ENCODE results near the gene BNIP2. TPM values are rescaled to one million over a fixed set of nuclear protein-coding genes. Genes with fewer than 3 reads are reported as not detected.

Gene BNIP2
- total RNA-seq, 1 experiment from 2014 or later: 53.1 TPM

- H3K9ac ChIP-seq (ENCODE audit: low read length): no peak overlapping the region
- DNase-seq (ENCODE audit: low read depth, low spot score): no peak
- no peak overlapping the region for H3K4me3 ChIP-seq (replicated peaks in 1 of 2; ENCODE audit: low read depth in 1 of 2, low read length in 2 of 2)
- TF ChIP-seq EGR1 (IDR thresholded peaks at IDR 0.05; ENCODE audit: low read depth) (no peak), FOSL1 (IDR thresholded peaks at IDR 0.05; ENCODE audit: low read depth) (no peak), POLR2AphosphoS5 (IDR thresholded peaks at IDR 0.05; ENCODE audit: low read depth, low read length) (no peak), TCF7L2 (IDR thresholded peaks at IDR 0.05; ENCODE audit: borderline replicate concordance, extremely low read depth, insufficient read depth, insufficient read length) (no peak), ZBTB33 (IDR thresholded peaks at IDR 0.05; ENCODE audit: extremely low read depth, insufficient replicate concordance, low read length) (no peak)
- TF ChIP-seq, protein P1, sequence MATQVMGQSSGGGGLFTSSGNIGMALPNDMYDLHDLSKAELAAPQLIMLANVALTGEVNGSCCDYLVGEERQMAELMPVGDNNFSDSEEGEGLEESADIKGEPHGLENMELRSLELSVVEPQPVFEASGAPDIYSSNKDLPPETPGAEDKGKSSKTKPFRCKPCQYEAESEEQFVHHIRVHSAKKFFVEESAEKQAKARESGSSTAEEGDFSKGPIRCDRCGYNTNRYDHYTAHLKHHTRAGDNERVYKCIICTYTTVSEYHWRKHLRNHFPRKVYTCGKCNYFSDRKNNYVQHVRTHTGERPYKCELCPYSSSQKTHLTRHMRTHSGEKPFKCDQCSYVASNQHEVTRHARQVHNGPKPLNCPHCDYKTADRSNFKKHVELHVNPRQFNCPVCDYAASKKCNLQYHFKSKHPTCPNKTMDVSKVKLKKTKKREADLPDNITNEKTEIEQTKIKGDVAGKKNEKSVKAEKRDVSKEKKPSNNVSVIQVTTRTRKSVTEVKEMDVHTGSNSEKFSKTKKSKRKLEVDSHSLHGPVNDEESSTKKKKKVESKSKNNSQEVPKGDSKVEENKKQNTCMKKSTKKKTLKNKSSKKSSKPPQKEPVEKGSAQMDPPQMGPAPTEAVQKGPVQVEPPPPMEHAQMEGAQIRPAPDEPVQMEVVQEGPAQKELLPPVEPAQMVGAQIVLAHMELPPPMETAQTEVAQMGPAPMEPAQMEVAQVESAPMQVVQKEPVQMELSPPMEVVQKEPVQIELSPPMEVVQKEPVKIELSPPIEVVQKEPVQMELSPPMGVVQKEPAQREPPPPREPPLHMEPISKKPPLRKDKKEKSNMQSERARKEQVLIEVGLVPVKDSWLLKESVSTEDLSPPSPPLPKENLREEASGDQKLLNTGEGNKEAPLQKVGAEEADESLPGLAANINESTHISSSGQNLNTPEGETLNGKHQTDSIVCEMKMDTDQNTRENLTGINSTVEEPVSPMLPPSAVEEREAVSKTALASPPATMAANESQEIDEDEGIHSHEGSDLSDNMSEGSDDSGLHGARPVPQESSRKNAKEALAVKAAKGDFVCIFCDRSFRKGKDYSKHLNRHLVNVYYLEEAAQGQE (IDR thresholded peaks at IDR 0.05; ENCODE audit: low read depth): no peak
- intact Hi-C loops (cut with micrococcal nuclease): no loop called here
- no peaks in the 10 kb centered on the region for H3K36me3 ChIP-seq (ENCODE audit: control insufficient read depth in 1 of 2, insufficient read depth in 2 of 2, low read length in 2 of 2)
- ChIA-PET POLR2A (no interaction called here), RAD21 (ENCODE audit: low non-redundant PET in 1 of 2, low total read pairs in 2 of 2, uncharacterized antibody in 2 of 2, unreplicated experiment in 2 of 2) (no interaction called here), CTCF (interaction anchor here (2.0 kb wide), 1 partner anchor 12 kb away, joined by 4 read pairs; no protein-coding TSS in a partner anchor)
- no peak overlapping the region for H3K4me2 ChIP-seq (ENCODE audit: low read length)
- H4K20me1 ChIP-seq (ENCODE audit: insufficient read depth): no peaks in the 10 kb centered on the region
- no peak overlapping the region for H2AFZ ChIP-seq (ENCODE audit: low read depth, low read length, poor library complexity, severe bottlenecking)
- ATAC-seq: no peak
- H3K9me2 ChIP-seq (ENCODE audit: insufficient read depth): no peaks in the 10 kb centered on the region
- no peaks in the 10 kb centered on the region for H3K79me2 ChIP-seq (ENCODE audit: insufficient read depth, low read length)
- H3K27me3 ChIP-seq (ENCODE audit: insufficient read depth, low read length): no peaks in the 10 kb centered on the region
- H3K9me3 ChIP-seq (ENCODE audit: control insufficient read depth in 1 of 2, insufficient read depth in 1 of 2, low read depth in 1 of 2, low read length in 2 of 2): no peaks in the 10 kb centered on the region
- H3K27ac ChIP-seq (ENCODE audit: low read depth, low read length): no peak overlapping the region
- no peaks in the 10 kb centered on the region for H3K4me1 ChIP-seq (ENCODE audit: control insufficient read depth in 1 of 2, insufficient read depth in 2 of 2, low read length in 2 of 2)
- BruUV-seq (replicated peaks): no TSS peak
Observed at GRCh38 chr15:59713177-59713576, 24.1 kb upstream of the BNIP2 start.

All from HCT116 (cell line).